ENCODE measurements around the gene ZNF324B. TPM values are rescaled to one million over a fixed set of nuclear protein-coding genes. Genes with fewer than 3 reads are reported as not detected.

The ZNF324B gene
- total RNA-seq = 6.6 and 7.2 TPM in 2 replicates

DNA sequence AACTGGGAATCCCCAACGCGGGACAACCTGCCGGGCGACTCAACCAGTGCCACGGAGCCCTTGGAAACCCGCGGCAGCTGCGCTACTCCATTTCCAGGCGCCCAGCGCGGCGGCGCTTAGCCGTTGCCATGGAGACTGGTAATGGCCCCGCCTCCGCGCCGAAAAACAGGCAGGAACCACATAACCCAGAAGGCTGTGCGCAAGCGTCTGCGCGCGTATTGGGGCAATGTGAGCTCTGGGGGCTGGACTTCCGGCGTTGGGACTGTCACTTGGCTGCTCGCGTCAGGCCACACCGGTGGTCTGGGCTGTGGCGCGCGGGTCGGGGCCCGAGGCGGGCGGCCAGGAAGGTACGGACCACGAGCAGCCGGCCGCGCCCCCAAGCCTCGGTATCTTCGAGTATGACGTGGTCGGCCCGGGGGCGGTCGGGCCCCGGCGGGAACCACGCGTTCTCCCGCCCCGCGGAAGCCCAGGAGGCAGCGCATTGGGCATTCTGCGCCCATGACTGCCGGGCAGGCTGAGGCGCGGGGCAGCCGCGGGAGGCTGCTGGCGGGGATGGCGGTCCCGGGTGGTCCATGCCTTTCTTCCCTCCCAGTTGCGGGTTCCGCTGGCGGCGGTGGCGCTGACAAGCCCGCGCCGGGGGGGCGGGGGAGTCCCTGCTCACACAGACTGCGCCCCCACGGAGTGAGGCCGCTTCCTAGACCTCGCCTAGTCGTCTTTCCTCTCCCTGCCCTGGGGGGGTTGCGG lies at the start of gene ZNF324B:
Gene ZNF324B (plus strand): TSS at position 265 of the 744 bp plus-strand sequence. CDS start 2,080 bp downstream, outside the sequence.

DNA sequence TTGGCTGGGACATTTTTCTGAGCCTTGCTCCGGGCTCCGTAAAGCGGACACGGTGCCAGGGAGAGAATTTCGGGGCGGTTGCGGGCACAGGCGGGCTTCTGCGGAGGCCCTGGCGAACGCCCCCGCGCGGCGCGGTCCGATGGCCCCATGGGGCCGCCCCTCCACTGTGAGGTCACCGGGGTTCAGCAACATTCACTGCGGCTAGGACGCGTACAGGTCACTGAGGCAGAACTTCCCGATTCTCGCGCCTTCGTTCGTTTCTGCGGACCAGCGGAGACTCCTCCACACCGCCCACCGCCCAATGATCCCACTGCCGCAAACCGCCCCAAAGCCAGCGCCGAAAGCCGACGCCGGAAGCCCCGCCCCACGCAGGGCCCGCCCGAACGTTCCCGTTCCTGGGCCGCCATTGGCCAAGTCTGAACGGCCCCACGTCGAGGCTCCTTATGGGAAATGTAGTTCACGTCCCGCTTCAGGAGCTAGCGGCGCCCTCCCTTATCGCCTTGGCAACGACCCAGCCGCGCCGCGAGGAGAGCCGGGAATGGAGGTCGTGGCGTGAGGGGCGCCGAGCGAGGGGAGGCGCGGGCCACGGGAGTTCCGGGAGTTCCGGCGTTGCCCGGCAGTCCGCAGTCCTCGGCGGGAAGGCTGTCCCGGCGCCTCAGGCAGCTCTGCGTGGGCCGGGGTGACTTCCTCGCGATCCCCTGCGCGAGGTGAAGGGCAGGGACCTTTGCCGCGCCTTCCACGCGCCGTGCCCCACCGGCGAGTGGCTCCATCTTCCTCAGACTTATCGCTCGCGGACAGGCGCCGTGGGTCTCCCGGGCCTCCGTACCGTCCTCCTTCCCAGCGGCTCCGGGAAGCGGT lies 43.0 kb upstream of the ZNF324B start, which contains the start of gene ZNF584:
Gene ZNF584 (plus strand): TSS at position 498 of the 858 bp plus-strand sequence. CDS start 499 bp downstream, outside the sequence.

DNA sequence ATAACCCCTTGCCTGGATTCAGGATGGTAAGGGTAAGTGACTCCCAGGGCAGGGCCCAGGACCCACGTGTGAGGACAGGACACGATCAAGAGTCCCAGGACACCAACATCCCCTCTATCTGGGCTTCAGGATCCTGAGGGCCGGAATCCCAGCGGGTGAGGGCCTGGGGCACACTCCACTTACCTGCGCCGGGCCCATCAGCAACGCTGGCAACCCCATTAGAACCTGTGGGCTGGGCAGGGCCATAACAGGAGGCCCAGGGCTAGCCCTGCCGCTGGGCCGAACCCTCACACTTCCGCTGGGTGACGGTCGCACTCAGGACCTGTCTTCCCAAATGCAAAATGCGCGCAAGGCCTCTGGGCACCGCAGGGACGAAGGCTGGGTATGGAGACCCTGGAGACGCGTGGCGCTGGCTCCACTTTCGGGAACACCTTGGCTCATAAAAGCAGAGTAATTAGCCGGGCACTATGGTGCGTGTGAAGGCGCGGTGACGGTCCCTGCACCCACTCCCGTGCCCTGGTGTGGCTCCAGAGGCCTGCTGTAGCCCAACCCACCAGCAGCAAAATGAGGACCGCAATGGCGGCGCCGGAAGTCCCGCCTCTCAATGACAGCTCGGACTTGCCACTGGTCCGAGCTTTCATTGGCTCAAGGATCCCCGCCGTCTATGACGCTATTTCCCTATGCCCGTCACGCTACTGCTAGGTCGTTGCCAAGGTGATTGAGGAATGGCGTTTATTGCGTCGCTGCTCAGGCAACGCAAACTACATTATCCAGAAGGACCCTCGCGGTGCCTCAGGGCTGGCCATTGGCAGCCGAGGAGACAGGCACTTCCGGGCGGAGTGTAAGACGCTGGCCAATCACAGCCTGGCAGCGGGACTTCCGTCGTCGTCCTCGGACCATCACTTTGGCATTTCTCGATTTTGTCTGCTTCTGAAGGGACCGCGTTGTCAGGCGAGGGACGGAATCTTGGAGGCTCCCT lies 11.6 kb upstream of the ZNF324B start, which contains the start of gene ZNF132:
Gene ZNF132 (minus strand): TSS at position 578 of the 979 bp plus-strand sequence. CDS start 332 bp downstream, at position 246.

DNA sequence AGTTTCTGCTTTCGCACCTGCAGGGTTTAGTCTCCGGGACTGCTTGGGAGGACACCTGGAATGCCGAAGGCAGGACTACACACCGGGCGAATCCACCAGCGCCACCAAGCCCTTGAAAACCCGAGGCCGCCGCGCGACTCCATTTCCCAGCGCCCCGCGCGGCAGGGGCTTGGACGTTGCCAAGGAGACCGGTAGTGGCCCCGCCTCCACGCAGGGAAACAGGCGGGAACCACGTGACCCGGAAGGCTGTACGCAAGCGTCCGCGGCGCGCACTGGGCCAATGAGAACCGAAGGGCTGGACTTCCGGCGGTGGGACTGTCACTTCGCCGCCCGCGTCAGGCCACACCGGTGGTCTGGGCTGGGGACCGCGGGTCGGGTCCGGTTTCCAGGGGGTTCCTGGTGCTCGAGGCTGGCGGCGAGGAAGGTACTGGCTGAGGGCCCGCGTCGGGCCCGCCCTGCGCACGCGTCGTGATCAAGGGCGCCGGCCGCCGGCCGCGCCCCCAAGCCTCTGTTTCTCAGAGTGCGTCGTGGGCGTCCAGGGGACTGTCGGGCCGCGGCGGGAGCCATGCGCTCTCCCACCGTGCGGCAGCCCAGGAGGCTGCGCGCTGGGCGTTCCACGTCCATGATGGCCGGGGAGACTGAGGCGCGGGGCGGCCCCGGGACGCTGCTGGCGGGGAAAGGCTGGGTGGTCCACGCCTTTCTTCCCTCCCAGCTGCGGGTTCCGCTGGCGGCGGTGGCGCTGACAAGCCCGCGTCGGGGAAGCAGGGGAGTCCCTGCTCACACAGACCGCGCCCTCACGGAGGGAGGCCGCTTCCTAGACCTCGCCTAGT lies 15.6 kb downstream of the ZNF324B start, which contains the start of gene ZNF324:
Gene ZNF324 (plus strand): TSS at position 321 of the 830 bp plus-strand sequence. CDS start 2,106 bp downstream, outside the sequence.

DNA sequence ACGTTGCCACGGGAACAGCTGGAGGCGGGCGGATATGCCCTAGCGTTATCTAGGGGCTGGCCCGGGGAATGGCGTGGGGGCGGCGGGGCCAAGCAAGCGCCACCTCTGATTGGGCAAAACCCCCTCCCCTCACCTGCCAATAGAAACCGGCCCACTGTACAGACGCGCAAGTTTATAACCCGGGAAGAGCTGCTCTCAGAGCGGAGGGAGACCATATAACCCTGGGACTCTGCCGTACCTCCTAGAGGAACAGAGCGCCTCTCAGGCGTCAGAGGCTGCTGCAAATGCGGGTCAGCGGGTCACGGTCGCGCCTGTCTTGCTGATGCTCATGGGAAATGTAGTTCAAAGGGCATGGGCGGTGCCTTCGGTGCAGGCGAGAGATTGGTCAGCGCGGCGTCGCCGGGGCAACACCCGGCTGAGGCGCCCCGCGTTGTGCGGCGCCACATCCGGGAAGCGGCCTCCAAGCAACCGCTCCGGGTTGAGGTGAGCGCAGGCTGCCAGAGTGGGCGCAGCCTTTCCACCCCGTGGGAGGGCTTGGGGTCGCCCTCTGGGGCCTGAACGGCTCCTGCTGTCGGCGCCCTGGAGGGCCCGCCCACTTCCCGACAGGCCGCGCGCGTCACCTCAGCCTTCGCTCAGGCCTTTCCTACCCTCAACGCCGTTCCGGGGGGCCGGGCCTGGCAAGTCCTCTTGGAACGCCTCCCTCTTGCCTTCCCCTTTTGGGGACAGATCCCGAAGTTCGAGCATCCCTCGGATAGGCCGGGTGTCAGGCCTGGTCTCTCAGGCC lies 24.5 kb downstream of the ZNF324B start, which contains the start of gene ZNF446:
Gene ZNF446 (plus strand): TSS at position 639 of the 784 bp plus-strand sequence. CDS start 867 bp downstream, outside the sequence.

Other genes with a start within 250 kb of the ZNF324B start
- gene ZNF544, start 222.7 kb upstream of the ZNF324B start, total RNA-seq = 49.7 and 57.3 TPM in 2 replicates
- gene ZNF8, start 172.7 kb upstream of the ZNF324B start, total RNA-seq = 2.4 and 4.3 TPM in 2 replicates
- gene ERVK3-1, start 146.2 kb upstream of the ZNF324B start, total RNA-seq = 22.0 and 31.9 TPM in 2 replicates
- gene ZSCAN22, start 124.6 kb upstream of the ZNF324B start, total RNA-seq = 2.0 and 2.7 TPM in 2 replicates
- gene A1BG, start 98.1 kb upstream of the ZNF324B start, total RNA-seq = 15.6 and 26.6 TPM in 2 replicates
- gene ZNF497, start 88.9 kb upstream of the ZNF324B start, total RNA-seq = 0.86 and 1.3 TPM in 2 replicates
- 2.5 and 3.7 TPM in 2 replicates for gene ZNF837, start 70.6 kb upstream of the ZNF324B start, total RNA-seq
- 2,350 and 2,403 TPM in 2 replicates for gene RPS5, start 64.4 kb upstream of the ZNF324B start, total RNA-seq
- gene RNF225, start 56.0 kb upstream of the ZNF324B start, total RNA-seq = 0.27 and 0.31 TPM in 2 replicates
- gene ZNF584, start 43.0 kb upstream of the ZNF324B start, total RNA-seq = 7.0 and 16.3 TPM in 2 replicates
- 1.6 and 2.2 TPM in 2 replicates for gene ZNF132, start 11.5 kb upstream of the ZNF324B start, total RNA-seq
- 6.2 and 9.3 TPM in 2 replicates for gene ZNF324, start 15.5 kb downstream of the ZNF324B start, total RNA-seq
- gene ZNF446, start 24.7 kb downstream of the ZNF324B start, total RNA-seq = 6.5 and 8.6 TPM in 2 replicates
- gene SLC27A5, start 60.4 kb downstream of the ZNF324B start, total RNA-seq = 12.7 and 12.8 TPM in 2 replicates
- gene ZBTB45, start 68.2 kb downstream of the ZNF324B start, total RNA-seq = 11.1 and 13.1 TPM in 2 replicates
- gene TRIM28, start 92.4 kb downstream of the ZNF324B start, total RNA-seq = 265 and 397 TPM in 2 replicates
- gene CHMP2A, start 103.5 kb downstream of the ZNF324B start, total RNA-seq = 101 and 114 TPM in 2 replicates
- 32.1 and 51.0 TPM in 2 replicates for gene UBE2M, start 107.0 kb downstream of the ZNF324B start, total RNA-seq
- 6.6 and 9.8 TPM in 2 replicates for gene MZF1, start 121.7 kb downstream of the ZNF324B start, total RNA-seq